ENCODE results near the gene TMEM62.

GRCh38 chr15:43206054-43206453 lies 72.7 kb downstream of the TMEM62 start:
- TF ChIP-seq CTCF (IDR thresholded peaks at IDR 0.05) (no peak), POLR2A (IDR thresholded peaks at IDR 0.05) (no peak)

All from right lobe of liver (tissue), 4 donors.